HG02610 (cell line): ENCODE measurements around the gene SYNM.
A peak's percentile ranks its signal among the peaks of the same experiment; 100 is the strongest.
"Not testable (repeated sequence)": the region's sequence is repeated elsewhere in the genome, so short reads cannot be mapped to it uniquely, and the experiment has no call there.

ENCODE experiments used
- ATAC-seq: cut with Tn5 transposase; IDR thresholded peaks from one replicate; pipeline ENCODE4 v1.9.1; 2021; ENCODE audit warnings: mild to moderate bottlenecking, moderate library complexity; ENCODE audit not compliant: unreplicated experiment

SYNM gene

DNA sequence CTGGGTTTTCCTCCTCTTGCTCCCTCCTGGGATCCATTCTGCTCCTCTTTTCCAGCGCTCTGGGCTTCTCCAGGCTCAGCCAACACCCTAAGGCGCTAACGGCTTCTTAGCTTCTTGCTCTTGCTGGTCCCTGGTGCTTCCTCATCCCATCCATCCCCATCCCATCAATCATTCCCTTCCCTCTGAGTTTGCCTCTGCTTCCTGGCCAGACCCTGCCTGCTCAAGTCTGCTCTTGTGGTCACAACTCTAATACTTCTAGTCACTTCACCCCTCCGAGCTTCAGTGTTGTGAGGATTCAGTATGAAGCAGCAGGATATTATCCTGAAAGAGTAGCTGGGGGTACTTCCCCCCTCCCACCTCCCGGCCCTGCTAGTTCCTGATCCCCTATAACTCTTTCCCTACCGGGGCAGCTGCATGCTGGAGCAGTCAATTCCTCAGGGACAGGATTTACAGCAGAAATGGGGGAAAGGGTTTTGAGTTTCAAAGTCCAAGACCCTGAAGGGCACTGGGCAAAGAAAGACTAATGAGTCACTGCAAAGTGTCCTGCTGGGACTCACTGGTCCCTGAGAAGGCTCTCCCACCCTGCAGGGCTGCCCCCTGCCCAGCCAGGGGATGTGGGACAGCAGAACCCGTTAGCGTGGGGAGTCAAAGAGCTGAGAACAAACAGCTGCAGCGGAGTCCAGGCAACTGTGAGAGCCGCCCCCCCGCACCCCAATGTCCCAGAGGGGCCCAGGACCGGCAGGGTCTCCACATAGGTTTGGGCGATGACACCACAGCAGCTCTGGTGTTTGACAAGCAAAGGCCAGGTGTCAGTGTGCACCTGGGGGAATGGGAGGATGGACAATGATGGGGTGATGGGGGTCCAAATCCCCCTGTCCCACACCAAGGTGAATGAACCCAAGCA is 2.3 kb upstream of the SYNM start:
- no peak for ATAC-seq

- ATAC-seq = no peak
These were observed 1.6 kb upstream of the SYNM start for GRCh38 chr15:99103279-99103678.

DNA sequence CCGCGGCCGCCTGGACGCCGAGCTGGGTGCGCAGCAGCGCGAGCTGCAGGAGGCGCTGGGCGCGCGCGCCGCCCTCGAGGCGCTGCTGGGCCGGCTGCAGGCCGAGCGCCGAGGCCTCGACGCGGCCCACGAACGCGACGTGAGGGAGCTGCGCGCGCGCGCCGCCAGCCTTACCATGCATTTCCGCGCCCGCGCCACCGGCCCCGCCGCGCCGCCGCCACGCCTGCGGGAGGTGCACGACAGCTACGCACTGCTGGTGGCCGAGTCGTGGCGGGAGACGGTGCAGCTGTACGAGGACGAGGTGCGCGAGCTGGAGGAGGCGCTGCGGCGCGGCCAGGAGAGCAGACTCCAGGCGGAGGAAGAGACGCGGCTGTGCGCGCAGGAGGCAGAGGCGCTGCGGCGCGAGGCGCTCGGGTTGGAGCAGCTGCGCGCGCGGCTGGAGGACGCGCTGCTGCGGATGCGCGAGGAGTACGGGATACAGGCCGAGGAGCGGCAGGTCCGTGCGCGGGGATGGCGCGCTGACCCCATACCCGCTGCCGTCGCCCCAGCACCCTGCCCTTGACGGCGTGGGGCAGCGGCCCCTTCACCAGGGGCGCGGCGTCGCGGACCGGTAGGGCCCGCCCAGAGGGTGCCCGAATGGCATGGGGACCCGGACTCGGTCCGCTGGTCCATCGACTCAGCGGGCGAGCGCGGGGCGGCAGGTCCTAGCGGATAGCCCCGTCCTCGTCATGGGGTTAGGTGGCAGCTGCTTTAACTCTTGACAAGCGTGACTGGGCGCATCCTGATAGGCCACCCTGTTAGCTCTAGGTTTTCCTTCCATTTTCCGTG is 848 bp downstream of the SYNM start:
- peak; percentile 47 for ATAC-seq

DNA sequence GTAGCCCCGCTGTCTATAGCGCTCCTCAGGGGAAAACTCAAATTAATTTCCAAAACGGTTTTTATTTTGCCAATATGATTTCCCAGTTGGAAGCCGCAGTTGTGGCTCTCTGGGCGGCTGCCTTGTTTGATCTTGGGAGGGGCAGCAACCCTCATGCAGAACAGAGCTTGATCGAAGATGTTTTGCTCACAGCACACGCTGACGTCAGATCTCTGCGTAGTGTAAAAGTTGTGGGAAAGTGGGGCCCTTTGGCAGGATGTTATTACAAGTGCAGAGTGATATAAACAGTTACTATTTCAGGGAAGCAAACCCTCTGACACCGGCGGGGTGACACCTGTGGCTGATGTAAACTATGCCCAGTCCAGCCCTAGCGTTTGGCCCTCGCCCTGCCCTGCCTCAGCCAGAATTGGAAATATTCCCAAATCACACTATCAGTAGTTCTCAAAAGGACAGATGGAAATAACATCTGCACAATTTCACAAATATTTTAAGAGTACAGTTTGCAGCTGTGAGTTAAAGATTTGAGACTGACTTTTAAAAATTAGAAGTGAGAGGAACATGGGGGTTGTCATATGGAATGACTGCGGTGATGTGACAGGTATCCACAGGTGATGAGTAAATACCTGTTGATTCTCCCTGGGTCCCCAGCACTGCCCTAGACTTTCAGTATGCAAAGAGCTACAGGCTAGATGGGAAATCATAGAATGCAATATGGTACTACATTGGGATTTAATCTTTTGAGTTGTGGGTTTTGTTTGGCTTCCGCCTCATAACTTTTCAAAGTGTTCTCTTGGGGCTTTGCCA is 1.7 kb downstream of the SYNM start:
- ATAC-seq = no peak

- no peak for ATAC-seq
These were observed 4.1 kb downstream of the SYNM start for GRCh38 chr15:99108993-99109392.

DNA sequence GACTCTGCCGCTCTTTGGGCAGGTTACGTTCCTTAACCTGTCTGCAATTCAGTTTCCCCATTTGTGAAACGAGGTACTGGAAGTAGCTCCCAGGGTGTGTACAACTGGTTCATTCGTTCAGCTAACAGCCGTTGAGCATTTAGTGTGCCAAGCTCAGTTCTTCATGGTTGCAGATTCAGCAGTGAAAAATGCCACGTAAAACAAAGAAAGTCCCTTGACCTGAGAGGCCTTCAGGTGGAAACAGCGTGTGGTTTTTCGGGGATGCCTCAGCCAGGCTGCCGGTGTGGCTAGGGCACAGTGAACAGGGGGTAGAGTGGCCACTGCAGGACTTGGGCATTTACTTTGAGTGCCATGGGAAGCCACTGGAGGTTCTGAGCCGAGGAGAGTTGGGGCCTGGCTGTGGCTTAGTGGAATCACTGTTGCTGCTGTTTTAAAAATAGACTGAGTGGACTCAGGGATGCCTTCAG is 4.7 kb downstream of the SYNM start:
- no peak for ATAC-seq

DNA sequence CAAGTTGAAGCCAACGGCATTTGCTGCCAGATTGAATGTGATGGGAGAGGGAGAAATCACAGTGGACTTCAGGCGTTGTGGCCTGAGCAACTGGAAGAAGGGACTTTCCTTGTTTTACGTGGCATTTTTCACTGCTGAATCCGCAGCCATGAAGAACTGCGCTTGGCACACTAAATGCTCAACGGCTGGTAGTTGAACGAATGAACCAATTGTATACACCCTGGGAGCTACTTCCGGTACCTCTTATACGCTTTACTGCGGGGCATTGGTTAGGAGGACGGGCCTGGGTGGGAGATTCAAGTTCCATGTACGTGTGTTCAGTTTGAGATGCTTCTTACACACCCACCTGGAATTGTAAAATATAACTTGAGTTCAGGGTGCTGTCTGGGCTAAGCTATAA is 5.2 kb downstream of the SYNM start:
- no peak for ATAC-seq

- ATAC-seq = no peak
These were observed 5.9 kb downstream of the SYNM start for GRCh38 chr15:99110581-99111320.

DNA sequence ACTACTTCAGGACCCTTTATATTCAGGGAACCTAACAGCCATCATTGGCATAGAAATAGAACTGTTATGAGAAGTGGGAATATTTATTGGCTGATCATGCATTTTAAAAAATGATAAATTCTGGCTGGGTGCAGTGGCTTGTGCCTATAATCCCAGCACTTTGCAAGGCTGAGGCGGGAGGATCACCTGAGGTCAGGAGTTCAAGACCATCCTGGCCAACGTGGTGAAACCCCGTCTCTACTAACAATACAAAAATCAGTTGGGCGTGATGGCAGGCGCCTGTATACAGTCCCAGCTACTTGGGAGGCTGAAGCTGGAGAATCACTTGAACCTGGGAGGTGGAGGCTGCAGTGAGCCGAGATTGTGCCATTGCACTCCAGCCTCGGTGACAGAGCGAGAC is 6.8 kb downstream of the SYNM start:
- not testable (repeated sequence) for ATAC-seq

GRCh38 chr15:99113547-99114271 is 8.8 kb downstream of the SYNM start:
- no peak for ATAC-seq

- ATAC-seq = no peak
These were observed 9.8 kb downstream of the SYNM start for GRCh38 chr15:99114511-99115299.

DNA sequence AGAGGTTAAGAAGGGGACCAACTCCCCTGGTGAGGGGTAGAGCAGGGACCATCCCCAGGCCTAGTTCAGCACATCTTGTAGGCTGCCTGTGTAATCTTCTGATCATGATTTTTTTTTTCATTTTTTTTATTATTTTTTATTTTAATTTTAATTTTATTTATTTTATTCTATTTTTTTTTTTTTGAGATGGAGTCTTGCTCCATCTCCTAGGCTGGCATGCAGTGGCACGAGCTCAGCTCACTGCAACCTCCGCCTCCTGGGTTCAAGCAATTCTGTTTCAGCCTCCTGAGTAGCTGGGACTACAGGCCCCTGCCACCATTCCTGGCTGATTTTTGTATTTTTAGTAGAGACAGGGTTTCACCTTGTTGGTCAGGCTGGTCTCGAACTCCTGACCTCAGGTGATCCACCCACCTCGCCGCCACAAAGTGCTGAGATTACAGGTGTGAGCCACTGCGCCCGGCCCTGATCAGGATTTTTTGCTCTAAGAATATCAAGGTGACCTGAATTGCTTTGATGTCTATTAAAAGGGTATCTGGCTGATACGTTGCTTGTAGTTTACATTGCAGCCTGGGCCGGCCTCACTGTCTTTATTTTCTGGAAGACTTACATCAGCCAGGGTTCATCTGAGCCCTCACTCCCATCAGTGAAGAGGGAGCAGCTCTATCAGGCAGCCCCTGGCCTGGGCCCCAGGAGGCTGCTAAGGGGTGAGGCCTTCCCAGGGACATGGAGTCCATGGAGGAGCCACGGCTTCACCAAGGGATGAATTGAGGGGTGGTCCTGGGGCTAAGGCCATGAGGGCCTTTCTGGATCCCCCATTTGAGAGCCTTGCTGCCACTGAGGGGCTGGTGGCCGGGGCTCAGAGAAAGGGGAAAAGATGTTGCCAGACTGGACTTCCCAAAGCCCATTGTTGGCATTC is 10.7 kb downstream of the SYNM start:
- ATAC-seq = no peak

GRCh38 chr15:99117111-99117510 is 12.2 kb downstream of the SYNM start:
- no peak for ATAC-seq

DNA sequence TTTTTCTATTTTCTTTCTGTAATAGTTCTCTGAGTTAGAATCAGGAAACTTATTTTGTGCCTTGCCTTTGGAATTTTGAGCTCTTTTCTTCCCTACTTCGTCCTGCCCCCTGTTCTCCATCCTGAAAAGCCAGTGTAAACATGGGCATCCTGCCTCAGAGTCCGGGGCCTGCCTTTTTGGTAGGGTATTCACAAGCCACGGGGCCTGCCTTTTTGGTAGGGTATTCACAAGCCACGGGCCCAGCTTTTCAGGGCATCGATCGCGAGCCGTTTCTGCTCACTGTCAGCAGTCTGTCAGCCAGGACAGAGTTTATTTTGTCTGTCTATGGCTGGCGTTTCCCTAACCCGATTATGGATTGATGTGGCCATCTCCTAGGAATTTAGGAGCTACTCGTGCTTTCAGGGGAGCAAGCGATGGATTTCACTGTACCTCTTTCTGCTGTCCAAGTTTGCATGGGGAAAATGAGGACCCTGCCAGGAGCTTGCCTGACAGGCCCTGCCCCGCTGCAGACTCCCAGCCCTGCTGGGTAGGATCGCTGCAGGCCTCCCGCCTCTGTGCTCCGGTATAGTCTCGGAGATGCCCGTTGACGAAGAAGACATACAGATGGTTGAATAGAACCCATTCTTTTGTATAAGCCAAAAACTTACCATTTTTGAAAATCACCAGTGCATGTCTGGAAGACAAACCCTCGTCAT is 12.8 kb downstream of the SYNM start:
- no peak for ATAC-seq

DNA sequence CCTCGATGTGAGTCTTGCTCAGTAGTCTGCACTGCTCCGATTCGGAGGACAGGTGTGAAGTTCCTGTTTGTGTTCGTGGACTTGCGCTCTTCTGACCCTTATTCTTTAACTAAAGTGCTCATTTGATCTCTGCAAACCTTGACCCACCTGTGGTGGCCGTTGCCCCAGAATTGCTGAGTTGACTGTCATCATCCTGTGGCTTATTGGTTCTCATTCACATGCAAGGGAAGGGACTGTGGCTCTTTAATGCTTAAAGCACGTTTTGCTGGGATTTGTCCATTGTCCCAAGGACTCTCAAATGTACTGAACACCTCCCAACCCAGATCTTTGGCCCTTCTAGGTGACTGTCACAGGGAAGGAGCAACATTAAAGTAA is 13.4 kb downstream of the SYNM start:
- no peak for ATAC-seq

DNA sequence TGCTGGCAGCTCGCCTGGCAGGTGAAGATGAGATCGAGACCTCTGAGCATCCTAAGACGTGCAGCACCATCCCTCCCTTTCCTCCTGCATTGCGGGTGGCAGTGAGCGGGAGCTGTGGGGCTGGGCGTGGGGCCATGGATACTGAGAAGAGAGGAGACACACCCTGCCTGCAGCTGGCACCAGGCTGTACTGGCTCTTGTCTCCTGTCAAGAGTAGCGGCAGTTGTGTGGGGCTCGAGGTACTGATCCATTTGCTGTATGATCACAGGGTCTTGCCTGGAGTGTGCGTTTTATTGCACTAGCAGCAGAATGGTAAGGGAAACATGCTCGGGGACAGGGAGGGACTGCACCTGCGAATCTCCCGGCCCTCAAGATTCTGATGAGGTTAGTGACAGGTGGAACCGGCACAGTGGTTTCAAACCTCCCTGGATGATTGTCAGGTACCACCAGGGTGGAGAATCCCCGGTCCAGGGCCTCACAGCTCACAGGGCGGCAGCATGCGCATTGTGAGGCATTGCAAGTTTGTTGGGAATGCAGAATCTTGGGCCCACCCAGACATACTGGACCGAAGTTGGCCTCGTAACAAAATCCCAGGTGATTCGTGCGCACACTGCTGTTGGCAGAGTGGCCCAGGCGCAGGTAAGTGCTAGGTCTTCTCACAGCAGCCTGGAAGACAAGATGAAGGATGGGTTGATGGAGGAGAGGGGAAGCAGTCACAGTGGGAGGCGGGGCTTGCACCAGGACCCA is 14.1 kb downstream of the SYNM start:
- no peak for ATAC-seq
